Measurements from ENCODE around the gene XPO5. TPM values are rescaled to one million over a fixed set of nuclear protein-coding genes. Genes with fewer than 3 reads are reported as not detected.

The XPO5 gene
- total RNA-seq, 2 donors from 2014 or later: 23.1 to 32.3 TPM

DNA sequence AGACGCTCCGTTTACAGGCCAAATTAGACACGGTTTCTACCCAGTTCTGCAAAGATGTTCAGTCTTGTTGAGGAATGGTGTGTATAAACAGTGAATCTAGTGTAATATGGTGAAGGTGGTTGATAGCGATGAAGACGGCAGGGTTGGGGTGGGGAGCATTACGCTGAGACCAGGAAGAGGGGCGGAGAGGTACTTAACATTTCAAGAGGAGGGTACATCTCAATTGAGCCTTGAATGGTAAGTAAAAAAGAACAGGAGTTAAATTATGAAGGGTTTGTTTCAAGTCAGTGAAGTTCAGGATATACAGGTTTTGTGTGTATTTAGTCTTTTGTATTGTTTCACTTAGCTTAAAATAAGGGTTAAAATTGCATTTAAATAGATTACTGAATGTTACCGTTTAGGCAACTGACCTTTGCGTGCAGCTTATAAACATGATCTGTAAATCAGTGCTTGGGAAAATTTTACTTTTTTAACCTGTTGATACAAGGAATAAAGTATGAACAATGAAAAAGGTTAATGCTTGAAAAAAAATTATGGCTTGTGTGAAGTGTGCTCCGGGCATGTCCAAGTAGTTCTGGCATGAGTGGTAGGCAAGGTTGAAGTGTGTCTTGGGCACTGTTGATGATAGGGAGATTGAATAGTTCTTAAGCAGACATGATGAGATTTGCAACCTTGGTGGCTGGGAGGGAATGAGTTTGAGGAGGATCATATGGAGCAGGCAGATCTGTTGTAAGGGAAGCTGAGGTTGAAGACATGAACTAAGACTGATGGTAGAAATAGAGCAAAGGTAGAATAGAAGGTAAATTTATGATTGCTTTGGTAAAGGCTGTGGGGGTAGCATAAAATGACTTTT is 58.1 kb downstream of the XPO5 start:
- intact Hi-C loops (cut with DNase I): no loop called here
- H3K27me3 ChIP-seq: no peaks in the 10 kb centered on the region

DNA sequence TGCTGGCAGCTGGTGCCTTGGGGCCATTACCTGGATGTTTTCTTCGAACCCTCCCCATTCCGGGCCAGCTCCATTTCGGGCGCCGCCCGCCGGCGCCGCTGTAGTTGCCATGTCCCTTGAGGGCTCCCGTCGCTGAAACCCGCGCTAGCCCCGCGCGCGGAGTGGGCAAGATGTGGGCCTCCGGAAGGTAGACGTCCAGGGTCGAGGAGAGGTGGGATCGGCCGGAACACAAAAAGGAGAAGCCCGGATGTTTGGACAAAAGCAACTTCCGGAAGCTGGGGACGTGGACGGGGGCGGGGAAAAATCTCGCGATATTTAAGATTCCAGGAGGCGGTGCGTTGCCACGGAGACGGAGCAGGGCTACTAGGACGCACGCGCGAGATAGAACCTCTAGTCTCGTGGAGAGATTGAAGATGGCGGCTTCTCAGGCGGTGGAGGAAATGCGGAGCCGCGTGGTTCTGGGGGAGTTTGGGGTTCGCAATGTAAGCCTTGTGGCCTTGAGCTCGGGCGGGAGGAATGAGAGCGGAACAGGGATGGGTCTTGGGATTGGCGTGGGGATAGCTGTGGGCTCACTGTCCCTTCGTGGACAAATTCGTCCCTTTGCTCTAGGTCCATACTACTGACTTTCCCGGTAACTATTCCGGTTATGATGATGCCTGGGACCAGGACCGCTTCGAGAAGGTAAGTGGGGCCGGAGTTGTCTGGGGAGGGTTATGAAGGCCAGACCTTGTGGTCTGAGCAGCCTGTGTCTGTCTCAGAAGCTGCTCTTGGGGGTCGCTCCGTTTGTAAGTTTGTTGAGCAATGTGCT is 58.9 kb downstream of the XPO5 start, which contains the start of the genes POLR1C and YIPF3:
POLR1C (plus strand) TSS at position 393 of the 808 bp plus-strand sequence; CDS start at position 414, 21 bp downstream.
YIPF3 (minus strand) TSS at position 230 of the 808 bp plus-strand sequence; CDS start at position 111, 119 bp downstream.
- peak within 1 kb of the TSS; percentile 82 to 97 for H3K9ac ChIP-seq (ENCODE audit: low read depth in 2 of 2, low read length in 2 of 2)
- H3K4me3 ChIP-seq: peak within 1 kb of the TSS; percentile 97
- peak; percentile 98 for DNase-seq
- intact Hi-C loops (cut with DNase I): no loop called here
- TF ChIP-seq, protein P1, sequence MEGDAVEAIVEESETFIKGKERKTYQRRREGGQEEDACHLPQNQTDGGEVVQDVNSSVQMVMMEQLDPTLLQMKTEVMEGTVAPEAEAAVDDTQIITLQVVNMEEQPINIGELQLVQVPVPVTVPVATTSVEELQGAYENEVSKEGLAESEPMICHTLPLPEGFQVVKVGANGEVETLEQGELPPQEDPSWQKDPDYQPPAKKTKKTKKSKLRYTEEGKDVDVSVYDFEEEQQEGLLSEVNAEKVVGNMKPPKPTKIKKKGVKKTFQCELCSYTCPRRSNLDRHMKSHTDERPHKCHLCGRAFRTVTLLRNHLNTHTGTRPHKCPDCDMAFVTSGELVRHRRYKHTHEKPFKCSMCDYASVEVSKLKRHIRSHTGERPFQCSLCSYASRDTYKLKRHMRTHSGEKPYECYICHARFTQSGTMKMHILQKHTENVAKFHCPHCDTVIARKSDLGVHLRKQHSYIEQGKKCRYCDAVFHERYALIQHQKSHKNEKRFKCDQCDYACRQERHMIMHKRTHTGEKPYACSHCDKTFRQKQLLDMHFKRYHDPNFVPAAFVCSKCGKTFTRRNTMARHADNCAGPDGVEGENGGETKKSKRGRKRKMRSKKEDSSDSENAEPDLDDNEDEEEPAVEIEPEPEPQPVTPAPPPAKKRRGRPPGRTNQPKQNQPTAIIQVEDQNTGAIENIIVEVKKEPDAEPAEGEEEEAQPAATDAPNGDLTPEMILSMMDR (IDR thresholded peaks at IDR 0.05): no peak
- peaks cover 19% of the 10 kb centered on the region for H3K4me1 ChIP-seq
- H3K27me3 ChIP-seq: no peaks in the 10 kb centered on the region
- H3K27ac ChIP-seq: peak within 1 kb of the TSS; percentile 89
- peaks cover 12% of the 10 kb centered on the region for H3K36me3 ChIP-seq
- no peaks in the 10 kb centered on the region for H3K9me3 ChIP-seq

More for the DNA sequence above, 58.1 kb downstream of the XPO5 start:
- peaks cover 14% of the 10 kb centered on the region for H3K36me3 ChIP-seq
- DNase-seq: no peak
- peak overlapping the region; percentile 89 for H3K27ac ChIP-seq
- H3K9me3 ChIP-seq: no peaks in the 10 kb centered on the region
- H3K4me3 ChIP-seq: peak overlapping the region; percentile 97
- H3K4me1 ChIP-seq: peaks cover 19% of the 10 kb centered on the region
- TF ChIP-seq, protein P1 (IDR thresholded peaks at IDR 0.05): no peak
- H3K9ac ChIP-seq (ENCODE audit: low read depth in 2 of 2, low read length in 2 of 2): peak overlapping the region; percentile 75 to 97

DNA sequence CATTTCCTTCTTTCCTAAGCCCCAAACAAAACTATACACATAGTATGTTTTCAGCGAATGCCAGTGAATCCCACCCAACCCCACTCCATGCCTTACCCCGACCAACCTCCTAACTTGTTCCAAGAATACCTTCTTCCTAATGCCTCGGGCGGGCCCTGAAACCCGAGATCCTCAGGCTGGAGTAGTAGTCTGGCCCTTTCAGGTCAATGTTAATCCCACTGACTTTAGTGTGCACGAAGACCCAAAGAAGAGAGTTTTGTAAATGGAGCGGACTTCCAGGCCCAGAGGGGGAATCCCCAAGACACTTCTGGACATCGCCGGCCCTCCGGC is 59.5 kb downstream of the XPO5 start:
- H3K36me3 ChIP-seq: peaks cover 10% of the 10 kb centered on the region
- TF ChIP-seq, protein P1 (IDR thresholded peaks at IDR 0.05): no peak
- H3K27ac ChIP-seq: peak overlapping the region; percentile 89
- peak overlapping the region; percentile 97 for H3K4me3 ChIP-seq
- peak overlapping the region; percentile 82 to 97 for H3K9ac ChIP-seq (ENCODE audit: low read depth in 2 of 2, low read length in 2 of 2)
- H3K27me3 ChIP-seq: no peaks in the 10 kb centered on the region
- no peak for DNase-seq
- intact Hi-C loops (cut with DNase I): no loop called here
- peaks cover 19% of the 10 kb centered on the region for H3K4me1 ChIP-seq
- no peaks in the 10 kb centered on the region for H3K9me3 ChIP-seq

DNA sequence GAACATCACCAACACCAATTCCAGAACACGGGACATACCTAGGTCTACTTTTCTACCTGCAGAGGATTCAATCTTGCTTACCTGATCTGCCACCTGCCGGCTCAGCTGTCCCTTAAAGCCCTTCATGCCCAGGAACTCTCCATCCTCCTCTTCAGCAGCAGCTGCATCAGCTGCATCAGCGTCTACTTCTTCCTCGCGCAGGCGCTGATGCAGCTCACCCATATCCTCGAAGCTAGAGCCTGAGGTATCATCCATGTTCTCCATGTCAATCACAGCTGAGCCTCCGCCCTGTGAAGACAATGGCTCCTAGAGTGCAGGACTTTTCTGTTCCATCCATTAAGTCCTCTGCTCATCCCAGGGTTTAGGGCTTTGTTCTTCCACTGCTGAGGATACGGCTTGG is 60.0 kb downstream of the XPO5 start:
- DNase-seq: no peak
- H3K4me3 ChIP-seq: peak overlapping the region; percentile 97
- intact Hi-C loops (cut with DNase I): no loop called here
- no peak overlapping the region for H3K27ac ChIP-seq
- H3K9ac ChIP-seq (ENCODE audit: low read depth in 2 of 2, low read length in 2 of 2): peak overlapping the region; percentile 82 to 97
- TF ChIP-seq, protein P1 (IDR thresholded peaks at IDR 0.05): no peak
- H3K27me3 ChIP-seq: no peaks in the 10 kb centered on the region
- peaks cover 19% of the 10 kb centered on the region for H3K4me1 ChIP-seq
- no peaks in the 10 kb centered on the region for H3K9me3 ChIP-seq
- peaks cover 10% of the 10 kb centered on the region for H3K36me3 ChIP-seq

DNA sequence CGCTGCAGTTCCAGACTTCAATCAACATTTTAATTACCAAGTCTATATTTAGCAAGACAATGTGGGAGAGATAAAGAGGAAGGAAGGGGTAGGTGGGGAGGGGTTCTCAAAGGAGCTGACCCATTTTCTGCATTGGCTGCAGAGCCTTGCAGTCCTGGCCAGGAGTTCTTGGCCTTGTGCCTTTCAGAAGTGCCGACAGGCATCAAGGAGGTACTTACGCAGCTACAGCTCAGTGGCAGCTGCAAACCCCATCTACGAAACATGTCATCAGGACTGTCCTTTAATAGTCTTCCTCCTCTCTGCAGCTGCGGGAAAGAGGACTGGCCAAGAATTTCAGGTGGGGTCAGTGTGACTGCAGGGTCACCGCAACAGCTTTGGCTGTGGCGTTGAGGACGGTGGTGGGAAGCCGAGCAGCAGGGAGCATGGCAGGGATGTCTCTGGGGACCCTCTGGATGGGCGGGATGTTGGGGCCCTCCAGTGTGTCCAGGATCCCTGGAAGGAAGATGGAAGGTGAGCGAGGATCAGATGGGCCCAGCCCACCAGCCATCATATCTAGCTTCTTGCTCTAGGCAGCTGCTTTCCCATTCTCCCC is 63.9 kb downstream of the XPO5 start:
- no peak for DNase-seq
- intact Hi-C loops (cut with DNase I): no loop called here
- Histone ChIP-seq H3K9me3 (no peaks in the 10 kb centered on the region), H3K9ac (ENCODE audit: low read depth in 2 of 2, low read length in 2 of 2) (no peak overlapping the region), H3K27me3 (no peaks in the 10 kb centered on the region), H3K4me1 (peaks cover 12% of the 10 kb centered on the region), H3K27ac (no peak overlapping the region), H3K36me3 (peaks cover 10% of the 10 kb centered on the region), H3K4me3 (no peak overlapping the region)
- TF ChIP-seq, protein P1 (IDR thresholded peaks at IDR 0.05): no peak

Measured in colonic mucosa (tissue), 4 donors.